Stimulated activated naive CD8-positive, alpha-beta T cell treated with anti-CD3 and anti-CD28 coated beads, Interleukin-15, amount 100 ng/mL, for 72 hours (primary cell): ENCODE results near the gene KDM8.

Experiments used
- ATAC-seq: fragments of 150-1000 bp; cut with Tn5 transposase; 2 replicates; pipeline ENCODE4 v1.10.0; 2021; ENCODE audit warnings: mild to moderate bottlenecking, moderate library complexity
- DNase-seq, 2 donors: peaks; one replicate each; pipeline ENCODE4 v3.0.0; 2021 to 2022
- H3K27ac Mint-ChIP-seq, 2 donors: one replicate each; pipeline ENCODE4 v1.8.0; 2022; ENCODE audit warnings: mild to moderate bottlenecking in 2 of 2, mixed read lengths in 2 of 2, moderate library complexity in 2 of 2
- H3K27me3 Mint-ChIP-seq: one replicate; pipeline ENCODE4 v1.8.0; 2022; ENCODE audit warnings: mixed read lengths
- H3K4me1 Mint-ChIP-seq: one replicate; pipeline ENCODE4 v1.8.0; 2022; ENCODE audit warnings: mild to moderate bottlenecking, mixed read lengths
- H3K4me3 Mint-ChIP-seq, 2 donors: one replicate each; pipeline ENCODE4 v1.8.0; 2022; ENCODE audit warnings: mild to moderate bottlenecking in 2 of 2, mixed read lengths in 2 of 2, moderate library complexity in 1 of 2
- H3K9me3 Mint-ChIP-seq, 2 donors: one replicate each; pipeline ENCODE4 v1.8.0; 2022; ENCODE audit warnings: mixed read lengths in 2 of 2

The KDM8 gene

DNA sequence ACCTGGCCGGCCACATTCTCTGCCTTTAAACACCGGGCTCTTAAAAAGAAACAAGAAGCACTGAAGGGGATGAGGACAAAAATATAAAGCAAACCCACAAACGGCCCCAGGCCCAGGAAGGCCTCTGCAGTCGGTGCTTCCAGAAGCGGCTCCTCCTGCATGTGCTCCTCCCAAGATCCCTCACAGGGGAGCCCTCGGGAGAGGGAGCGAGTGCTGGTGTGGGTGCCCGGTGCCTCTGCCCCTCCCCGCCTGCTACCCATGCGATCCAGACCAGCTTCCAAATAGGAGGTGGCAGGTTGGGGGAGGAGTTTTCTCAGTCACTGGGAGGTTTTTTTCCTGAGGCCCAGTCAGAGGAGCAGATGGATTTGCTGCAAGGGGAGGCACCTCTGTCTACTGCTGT is 15.8 kb downstream of the KDM8 start:
- Mint-ChIP-seq H3K27ac (no peak overlapping the region), H3K27me3 (no peaks in the 10 kb centered on the region), H3K4me1 (peaks cover 5% of the 10 kb centered on the region), H3K4me3 (no peak overlapping the region), H3K9me3 (no peaks in the 10 kb centered on the region)
- ATAC-seq (no peak), DNase-seq (no peak)

DNA sequence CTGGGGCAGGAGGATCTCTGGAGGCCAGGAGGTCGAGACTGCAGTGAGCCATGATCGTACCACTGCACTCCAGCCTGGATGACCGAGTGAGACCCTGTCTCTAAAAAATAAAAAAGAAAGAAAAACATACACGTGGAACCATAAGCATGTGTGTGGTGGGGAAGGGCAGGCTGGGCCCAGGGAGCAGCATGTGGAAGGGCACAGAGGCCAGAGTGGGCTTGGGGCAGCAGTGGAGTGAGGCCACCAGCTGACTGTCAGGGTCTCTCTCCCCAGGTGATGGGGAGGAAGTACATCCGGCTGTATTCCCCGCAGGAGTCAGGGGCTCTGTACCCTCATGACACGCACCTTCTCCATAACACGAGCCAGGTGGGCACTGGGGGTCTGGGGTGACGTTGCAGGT is 16.8 kb downstream of the KDM8 start:
- peaks cover 15% of the 10 kb centered on the region for H3K4me1 Mint-ChIP-seq
- no peaks in the 10 kb centered on the region for H3K27me3 Mint-ChIP-seq
- ATAC-seq (no peak), DNase-seq (no peak)
- H3K9me3 Mint-ChIP-seq, result no peaks in the 10 kb centered on the region
- no peak overlapping the region for H3K27ac Mint-ChIP-seq
- no peak overlapping the region for H3K4me3 Mint-ChIP-seq

DNA sequence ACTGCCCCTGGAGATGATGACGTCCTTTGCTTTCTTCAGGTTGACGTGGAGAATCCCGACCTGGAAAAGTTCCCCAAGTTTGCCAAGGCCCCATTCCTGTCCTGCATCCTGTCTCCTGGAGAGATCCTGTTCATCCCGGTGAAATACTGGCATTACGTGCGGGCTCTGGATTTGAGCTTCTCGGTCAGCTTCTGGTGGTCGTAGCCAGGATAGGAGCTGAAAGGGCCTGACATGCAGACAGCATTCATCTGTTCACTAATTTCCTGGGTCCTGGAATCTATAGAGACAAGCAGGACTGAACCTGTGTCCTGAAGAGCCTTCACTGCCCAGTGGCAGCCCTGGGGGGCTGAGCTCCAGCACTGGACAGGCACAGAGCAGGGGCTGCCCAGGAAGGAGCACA is 17.2 kb downstream of the KDM8 start:
- ATAC-seq (no peak), DNase-seq (no peak)
- no peaks in the 10 kb centered on the region for H3K27me3 Mint-ChIP-seq
- no peak overlapping the region for H3K4me3 Mint-ChIP-seq
- no peak overlapping the region for H3K27ac Mint-ChIP-seq
- peaks cover 19% of the 10 kb centered on the region for H3K4me1 Mint-ChIP-seq
- no peaks in the 10 kb centered on the region for H3K9me3 Mint-ChIP-seq

DNA sequence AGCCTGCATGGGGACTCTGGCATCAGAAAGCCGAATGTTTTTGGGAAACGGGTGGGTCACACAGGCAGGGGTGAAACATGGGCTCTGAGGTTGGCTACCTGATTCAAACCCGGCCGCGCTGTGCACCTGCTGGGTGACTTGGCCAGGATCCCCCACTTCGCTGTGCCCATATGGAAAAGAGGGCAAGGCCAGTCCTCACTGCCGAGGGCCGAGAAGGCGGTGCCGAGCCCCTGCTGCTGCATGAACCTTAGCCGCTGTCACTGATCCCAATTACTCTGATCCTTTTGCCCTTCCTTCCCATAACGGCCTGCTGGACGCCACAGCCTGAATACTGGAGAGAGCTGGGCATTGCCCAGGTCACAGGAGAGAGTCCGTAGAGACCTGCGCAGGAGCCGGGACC is 17.7 kb downstream of the KDM8 start:
- Mint-ChIP-seq H3K4me1 (peaks cover 24% of the 10 kb centered on the region), H3K9me3 (no peaks in the 10 kb centered on the region), H3K4me3 (no peak overlapping the region), H3K27me3 (no peaks in the 10 kb centered on the region), H3K27ac (no peak overlapping the region)
- DNase-seq (no peak), ATAC-seq (no peak)

DNA sequence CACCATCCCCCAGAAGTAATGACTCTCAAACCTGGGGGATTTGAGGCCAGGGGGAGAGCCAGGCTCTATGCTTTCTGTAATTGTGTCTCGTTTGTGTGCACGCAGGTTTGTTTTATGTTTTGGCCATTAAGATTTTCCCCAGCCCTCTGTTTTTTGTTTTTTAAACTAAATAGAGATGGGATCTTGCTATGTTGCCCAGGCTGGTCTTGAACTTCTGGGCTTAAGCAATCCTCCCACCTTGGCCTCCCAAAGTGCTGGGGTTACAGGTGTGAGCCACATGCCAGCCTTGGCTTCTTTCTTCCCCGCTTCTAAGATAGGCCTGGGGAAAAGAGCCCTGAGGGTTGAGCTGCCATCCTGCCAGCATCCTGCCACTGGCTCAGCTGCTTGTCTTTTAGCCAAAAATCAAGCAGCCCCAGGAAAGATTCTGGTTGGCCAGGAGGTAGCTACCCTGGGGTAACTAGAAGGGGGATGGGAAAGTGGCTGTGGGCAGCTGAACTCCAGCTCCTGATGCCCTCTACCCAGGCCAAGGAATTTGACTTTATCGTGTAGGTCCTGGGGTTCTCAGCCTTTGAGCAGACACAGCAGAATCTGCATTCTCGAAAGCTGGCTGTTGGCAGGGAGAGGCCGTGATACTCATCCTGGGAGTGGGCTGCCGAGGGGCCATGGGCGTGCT is 18.4 kb downstream of the KDM8 start:
- H3K27ac Mint-ChIP-seq, result peak overlapping the region; percentile 49 to 74
- no peak for DNase-seq
- H3K27me3 Mint-ChIP-seq, result no peaks in the 10 kb centered on the region
- H3K4me1 Mint-ChIP-seq, result peaks cover 31% of the 10 kb centered on the region
- H3K9me3 Mint-ChIP-seq, result no peaks in the 10 kb centered on the region
- no peak overlapping the region for H3K4me3 Mint-ChIP-seq
- ATAC-seq, result no peak

DNA sequence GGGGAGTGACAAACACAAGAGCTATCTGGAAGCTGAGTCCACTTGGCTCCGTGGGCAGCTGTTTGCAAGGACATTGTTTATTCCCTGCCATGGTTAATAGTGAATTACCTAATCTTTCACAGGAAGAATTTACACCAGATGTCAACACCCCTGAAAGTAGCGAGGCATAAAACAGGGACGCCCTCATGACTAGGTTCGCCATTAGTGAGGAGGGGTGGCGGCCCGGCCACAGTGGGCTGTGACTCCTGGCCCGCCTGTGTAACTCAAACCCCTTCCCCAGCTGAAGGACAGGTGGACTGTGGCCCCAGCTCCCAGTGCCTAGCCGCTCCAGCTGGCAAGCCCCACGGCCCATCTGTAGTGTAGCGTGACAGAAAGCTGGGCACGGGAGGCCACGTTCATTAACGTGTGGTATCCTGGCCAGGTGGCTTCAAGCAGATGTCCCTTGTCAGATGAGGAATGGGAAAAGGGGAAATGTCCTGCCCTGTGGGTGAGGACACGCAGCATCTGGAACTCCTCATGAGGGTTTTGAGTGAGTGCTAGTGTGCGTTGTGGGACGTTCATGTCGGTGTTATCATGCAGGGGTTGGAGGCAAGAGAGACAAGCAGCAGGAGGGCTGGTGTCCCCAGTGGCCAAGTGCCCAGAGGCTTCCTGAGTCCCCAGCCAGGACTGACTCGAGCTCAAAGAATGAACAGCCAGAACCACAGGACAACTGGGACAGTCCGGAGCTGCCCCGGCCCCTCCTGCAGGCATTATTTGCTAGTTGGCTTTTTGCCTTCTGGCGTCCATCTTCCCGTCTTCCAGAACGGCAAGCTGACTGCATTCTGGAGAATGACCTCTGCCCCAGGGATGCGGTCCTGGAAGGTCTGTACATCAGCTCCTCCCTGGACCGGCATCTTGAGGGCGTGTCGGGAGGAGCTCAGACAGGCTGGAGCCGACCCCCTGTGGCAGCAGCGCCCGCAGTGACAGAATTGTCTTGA is 19.2 kb downstream of the KDM8 start:
- H3K27ac Mint-ChIP-seq, result peak overlapping the region; percentile 49 to 89
- H3K4me1 Mint-ChIP-seq, result peaks cover 38% of the 10 kb centered on the region
- DNase-seq, result no peak
- no peaks in the 10 kb centered on the region for H3K27me3 Mint-ChIP-seq
- no peaks in the 10 kb centered on the region for H3K9me3 Mint-ChIP-seq
- no peak for ATAC-seq
- no peak overlapping the region for H3K4me3 Mint-ChIP-seq

DNA sequence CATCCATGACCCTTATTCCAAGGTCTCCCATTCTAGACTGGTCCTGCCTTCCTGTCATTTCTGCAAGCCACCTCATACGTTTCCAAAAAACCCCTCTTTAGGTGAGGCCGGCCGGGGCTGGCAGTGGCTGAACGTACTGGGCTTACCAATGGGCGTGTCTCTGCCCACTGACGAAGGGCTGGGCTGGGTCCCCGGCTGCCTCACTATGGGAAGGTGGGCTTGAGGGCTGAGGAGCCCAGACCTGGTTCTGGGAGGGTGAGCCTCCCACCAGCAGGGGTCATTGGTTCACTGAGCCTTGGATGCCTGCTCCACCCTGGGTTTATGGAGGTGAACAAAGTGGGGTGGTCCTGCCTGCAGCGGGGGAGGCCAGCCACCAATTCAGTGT is 19.9 kb downstream of the KDM8 start:
- DNase-seq (no peak), ATAC-seq (no peak)
- peaks cover 43% of the 10 kb centered on the region for H3K4me1 Mint-ChIP-seq
- no peak overlapping the region for H3K4me3 Mint-ChIP-seq
- no peak overlapping the region for H3K27ac Mint-ChIP-seq
- H3K9me3 Mint-ChIP-seq, result no peaks in the 10 kb centered on the region
- H3K27me3 Mint-ChIP-seq, result no peaks in the 10 kb centered on the region

DNA sequence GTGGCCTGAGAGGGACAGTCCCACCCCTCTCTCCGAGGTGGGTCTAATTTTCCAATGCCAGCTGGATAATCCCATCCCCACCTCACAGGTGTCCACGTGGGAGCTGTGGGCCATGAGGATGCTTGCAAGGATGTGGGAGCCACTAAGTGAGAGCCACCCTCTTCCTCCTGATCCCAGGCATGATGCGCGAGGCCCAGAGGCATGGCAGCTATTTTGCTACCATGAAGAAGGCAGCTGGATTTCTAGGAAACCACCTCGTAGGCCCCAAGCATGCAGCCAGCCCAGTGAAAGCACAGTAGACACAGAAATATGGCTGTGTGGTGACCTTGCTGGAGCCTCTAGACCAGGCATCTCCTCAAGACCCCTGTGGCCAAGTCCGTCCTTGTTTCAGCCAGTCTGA is 20.4 kb downstream of the KDM8 start:
- ATAC-seq, result no peak
- no peak for DNase-seq
- Mint-ChIP-seq H3K27me3 (no peaks in the 10 kb centered on the region), H3K4me3 (no peak overlapping the region), H3K27ac (peak overlapping the region in 1 of 2 donors; percentile 46), H3K9me3 (no peaks in the 10 kb centered on the region), H3K4me1 (peaks cover 45% of the 10 kb centered on the region)

DNA sequence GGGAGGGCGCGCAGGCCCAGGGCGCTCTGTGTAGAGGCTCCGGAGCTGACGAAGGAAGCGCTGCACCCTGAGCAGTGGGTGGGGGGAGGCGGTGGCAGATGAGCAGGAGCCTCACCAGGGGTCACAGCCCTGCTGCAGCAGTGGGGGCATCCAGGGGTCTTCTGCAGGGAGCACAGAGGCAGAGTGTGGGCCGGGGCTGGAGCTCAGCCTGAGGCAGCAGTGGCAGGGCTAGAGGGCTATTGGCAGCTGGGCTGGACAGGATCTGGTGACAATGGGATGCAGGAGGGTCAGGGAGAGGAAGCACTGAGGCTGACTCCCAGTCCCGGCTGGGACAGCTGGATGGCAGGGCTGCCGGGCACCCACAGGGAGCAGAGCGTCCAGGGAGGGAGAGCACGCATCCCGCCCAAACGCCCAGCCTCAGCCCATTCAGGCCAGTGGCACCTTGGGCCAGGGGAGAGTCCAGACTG is 21.0 kb downstream of the KDM8 start:
- DNase-seq (no peak), ATAC-seq (no peak)
- H3K27ac Mint-ChIP-seq, result peak overlapping the region; percentile 29 to 37
- no peak overlapping the region for H3K4me3 Mint-ChIP-seq
- no peaks in the 10 kb centered on the region for H3K27me3 Mint-ChIP-seq
- peaks cover 51% of the 10 kb centered on the region for H3K4me1 Mint-ChIP-seq
- H3K9me3 Mint-ChIP-seq, result no peaks in the 10 kb centered on the region

DNA sequence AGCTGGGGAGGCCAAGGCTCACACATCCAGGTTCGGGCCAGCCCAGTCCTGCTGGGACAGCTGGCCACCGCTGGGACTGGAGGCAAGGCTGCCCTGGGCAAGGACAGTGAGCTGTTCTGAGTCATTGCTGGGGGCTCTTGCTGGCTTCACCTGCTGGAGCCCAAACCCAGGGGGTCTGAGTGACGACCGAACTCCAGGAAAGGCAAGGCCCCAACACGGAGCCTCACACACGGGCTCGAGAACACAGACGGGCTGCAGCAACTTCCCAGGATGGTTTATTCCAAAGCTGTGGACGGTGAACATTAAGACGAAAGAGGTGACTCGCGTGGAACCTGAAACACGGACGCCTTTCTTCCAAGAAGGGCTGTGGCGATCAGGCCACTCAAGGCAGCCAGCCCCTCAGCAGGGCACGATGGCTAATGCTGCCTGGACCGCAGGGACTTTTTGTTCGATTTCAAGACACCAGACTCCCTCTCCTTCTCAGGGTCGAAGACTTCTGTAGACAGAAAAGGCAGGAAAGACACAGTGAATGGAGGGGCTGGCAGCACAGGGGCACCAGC is 21.5 kb downstream of the KDM8 start:
- ATAC-seq (no peak), DNase-seq (no peak)
- Mint-ChIP-seq H3K9me3 (no peaks in the 10 kb centered on the region), H3K4me1 (peaks cover 56% of the 10 kb centered on the region), H3K27me3 (no peaks in the 10 kb centered on the region), H3K27ac (peak overlapping the region in 1 of 2 donors; percentile 77), H3K4me3 (no peak overlapping the region)

DNA sequence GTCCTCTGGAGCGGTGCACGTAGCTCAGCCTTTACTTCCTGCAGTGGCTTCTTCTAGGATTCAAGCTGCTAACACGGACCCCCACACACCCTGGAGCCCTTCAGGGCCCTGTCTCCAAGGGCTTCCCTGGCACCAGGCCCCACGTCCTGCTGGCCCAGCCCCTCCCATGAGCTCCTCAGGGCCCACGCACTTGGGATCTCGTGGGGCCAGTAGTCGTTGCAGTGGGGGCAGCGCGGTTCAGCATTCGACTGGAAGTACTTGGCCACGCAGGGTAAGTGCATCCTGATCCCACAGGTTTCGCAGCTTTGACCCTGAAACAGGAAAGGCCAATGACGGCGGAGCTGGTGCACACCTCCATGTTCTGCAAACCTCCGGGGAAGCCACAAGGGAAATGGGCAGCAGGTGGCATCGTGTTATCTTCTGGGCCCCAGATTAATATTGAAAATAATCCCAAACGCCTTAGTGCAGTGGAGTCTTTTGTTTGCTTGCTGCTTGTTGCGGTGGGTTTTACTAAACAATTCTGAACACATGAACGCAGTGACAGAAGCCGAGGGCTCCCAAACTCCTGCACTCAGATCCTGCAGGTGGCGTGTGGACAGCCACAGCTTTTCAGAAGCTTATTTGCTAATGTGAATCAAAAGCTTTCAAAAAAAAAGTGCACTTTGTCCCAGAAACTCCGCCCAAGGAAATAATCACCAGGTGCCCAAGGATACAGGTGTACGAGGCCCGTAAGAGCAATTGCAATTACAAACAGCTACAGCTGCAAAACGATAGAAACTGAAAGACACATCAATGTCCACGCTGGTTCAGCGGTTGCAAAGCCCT is 22.4 kb downstream of the KDM8 start:
- Mint-ChIP-seq H3K4me3 (peak overlapping the region in 1 of 2 donors; percentile 10), H3K9me3 (no peaks in the 10 kb centered on the region), H3K27me3 (no peaks in the 10 kb centered on the region), H3K27ac (peak overlapping the region in 1 of 2 donors; percentile 77), H3K4me1 (peaks cover 66% of the 10 kb centered on the region)
- DNase-seq (no peak), ATAC-seq (no peak)

DNA sequence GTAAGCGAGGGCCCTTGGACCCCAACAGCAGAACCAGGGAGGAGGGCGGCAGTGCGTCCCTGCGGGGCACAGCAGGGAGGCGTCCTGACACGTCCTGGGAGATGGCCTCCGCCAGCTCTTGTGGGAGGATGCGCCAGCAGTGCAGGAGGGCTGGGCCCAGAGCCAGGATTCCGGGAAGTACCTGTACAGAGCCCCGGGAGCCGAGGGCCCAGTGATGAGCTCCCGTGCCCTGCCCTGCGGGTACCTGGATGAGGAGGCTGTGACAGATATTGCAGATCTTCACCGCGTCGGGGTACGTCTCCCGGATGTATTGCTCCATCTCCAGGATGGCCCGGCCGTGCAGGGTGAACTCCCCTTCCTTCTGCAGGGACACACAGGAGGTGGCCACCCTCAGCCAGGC is 23.1 kb downstream of the KDM8 start:
- Mint-ChIP-seq H3K9me3 (no peaks in the 10 kb centered on the region), H3K27me3 (no peaks in the 10 kb centered on the region), H3K27ac (peak overlapping the region in 1 of 2 donors; percentile 4), H3K4me1 (peaks cover 73% of the 10 kb centered on the region), H3K4me3 (no peak overlapping the region)
- DNase-seq (no peak), ATAC-seq (no peak)

DNA sequence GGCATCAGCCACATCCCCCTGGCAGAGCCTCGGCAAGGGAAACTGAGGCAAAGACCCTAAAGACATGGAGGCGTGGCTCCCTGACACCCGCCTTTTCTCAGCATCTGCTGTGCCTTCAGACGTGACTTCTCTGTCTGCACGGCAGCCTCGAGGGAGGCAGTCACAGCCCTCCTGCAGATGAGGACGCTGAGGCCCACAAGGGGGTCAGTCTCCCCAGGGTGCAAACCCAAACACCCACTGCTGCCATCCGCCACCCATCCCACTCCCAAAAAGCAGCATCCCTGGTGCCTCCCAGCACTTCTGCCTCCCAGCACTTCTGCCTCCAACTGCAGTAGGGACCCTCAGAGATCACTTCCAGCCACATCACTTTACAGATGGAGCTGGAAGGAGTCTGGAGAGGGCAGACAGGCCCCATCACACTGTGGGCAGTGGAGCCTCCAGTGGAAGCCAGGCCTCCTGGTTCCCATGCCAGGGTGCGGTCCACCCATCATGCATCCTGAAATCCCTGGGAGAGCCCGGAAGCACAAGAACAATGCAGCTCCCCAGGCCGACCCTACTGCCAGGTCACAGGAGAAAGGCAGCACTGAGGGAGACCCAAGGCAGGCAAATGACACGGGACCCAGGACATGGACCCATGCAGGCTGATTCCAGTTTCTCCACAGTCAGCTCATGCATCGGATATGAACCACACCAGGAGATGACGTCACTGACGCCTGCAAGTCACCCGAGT is 23.8 kb downstream of the KDM8 start:
- H3K4me3 Mint-ChIP-seq, result no peak overlapping the region
- H3K9me3 Mint-ChIP-seq, result no peaks in the 10 kb centered on the region
- no peak for DNase-seq
- peaks cover 80% of the 10 kb centered on the region for H3K4me1 Mint-ChIP-seq
- peak overlapping the region in 1 of 2 donors; percentile 59 for H3K27ac Mint-ChIP-seq
- ATAC-seq, result no peak
- H3K27me3 Mint-ChIP-seq, result no peaks in the 10 kb centered on the region

DNA sequence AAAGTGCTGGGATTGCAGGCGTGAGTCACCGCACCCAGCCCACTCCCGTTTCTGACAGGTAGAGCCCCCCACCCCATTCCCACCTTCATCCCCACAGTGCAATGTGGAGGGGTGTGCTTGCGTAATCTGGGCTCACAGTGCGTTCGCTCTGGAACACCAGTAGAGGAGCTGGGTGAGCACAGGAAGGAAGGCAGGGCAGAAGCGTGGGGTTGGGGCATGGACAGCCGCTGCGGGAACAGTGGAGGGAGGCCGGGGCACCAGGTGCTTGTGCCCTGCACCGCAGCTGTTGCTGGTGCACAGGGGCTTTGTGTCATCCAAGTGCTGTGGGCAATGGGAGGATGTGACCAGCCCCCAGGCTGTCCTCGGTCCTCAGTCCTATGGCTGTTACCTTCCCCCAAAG is 24.7 kb downstream of the KDM8 start:
- ATAC-seq, result no peak
- Mint-ChIP-seq H3K4me3 (no peak overlapping the region), H3K27ac (no peak overlapping the region), H3K4me1 (peaks cover 89% of the 10 kb centered on the region), H3K9me3 (no peaks in the 10 kb centered on the region), H3K27me3 (no peaks in the 10 kb centered on the region)
- no peak for DNase-seq
